ENCODE measurements around the gene RNU7-1. TPM values are rescaled to one million over a fixed set of nuclear protein-coding genes. Genes with fewer than 3 reads are reported as not detected.

Gene RNU7-1
- total RNA-seq, 1 donor from 2014 or later = not detected

GRCh38 chr12:6960593-6961277 lies 17.1 kb downstream of the RNU7-1 start:
- DNase-seq (ENCODE audit: low spot score) (peak; percentile 59), ATAC-seq (peak; percentile 23)
- intact Hi-C loops (cut with DNase I) = loop anchor here (10.0 kb wide), 1 partner anchor 154 kb away; no protein-coding TSS in a partner anchor

DNA sequence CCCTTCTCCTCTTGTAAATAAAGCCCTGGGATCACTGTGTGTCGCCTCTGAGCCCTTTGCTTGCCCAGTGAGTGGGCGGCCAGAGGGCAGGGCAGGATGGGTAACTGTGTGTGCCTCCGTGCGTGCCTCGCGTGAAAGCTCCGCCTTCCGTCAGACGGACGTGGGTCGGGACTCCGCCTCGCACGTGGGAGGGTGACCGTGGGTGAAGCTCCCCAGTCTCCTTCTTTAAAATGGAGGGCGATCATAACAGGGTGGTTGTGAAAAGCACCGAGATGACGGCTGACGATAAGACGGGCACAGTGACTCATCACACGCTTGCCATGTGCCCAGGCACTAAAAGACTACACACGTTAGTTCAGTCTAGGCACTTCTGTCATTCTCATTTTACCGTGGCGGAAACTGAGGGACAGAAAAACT lies 17.7 kb downstream of the RNU7-1 start:
- intact Hi-C loops (cut with DNase I) = loop anchor here (10.0 kb wide), 1 partner anchor 154 kb away; no protein-coding TSS in a partner anchor
- DNase-seq (ENCODE audit: low spot score) (peak; percentile 84), ATAC-seq (peak; percentile 56)

GRCh38 chr12:6961695-6962284 lies 18.2 kb downstream of the RNU7-1 start:
- ATAC-seq (peak; percentile 57), DNase-seq (ENCODE audit: low spot score) (peak; percentile 74)
- intact Hi-C loops (cut with DNase I) = loop anchor here (10.0 kb wide), 1 partner anchor 153 kb away; no protein-coding TSS in a partner anchor

DNA sequence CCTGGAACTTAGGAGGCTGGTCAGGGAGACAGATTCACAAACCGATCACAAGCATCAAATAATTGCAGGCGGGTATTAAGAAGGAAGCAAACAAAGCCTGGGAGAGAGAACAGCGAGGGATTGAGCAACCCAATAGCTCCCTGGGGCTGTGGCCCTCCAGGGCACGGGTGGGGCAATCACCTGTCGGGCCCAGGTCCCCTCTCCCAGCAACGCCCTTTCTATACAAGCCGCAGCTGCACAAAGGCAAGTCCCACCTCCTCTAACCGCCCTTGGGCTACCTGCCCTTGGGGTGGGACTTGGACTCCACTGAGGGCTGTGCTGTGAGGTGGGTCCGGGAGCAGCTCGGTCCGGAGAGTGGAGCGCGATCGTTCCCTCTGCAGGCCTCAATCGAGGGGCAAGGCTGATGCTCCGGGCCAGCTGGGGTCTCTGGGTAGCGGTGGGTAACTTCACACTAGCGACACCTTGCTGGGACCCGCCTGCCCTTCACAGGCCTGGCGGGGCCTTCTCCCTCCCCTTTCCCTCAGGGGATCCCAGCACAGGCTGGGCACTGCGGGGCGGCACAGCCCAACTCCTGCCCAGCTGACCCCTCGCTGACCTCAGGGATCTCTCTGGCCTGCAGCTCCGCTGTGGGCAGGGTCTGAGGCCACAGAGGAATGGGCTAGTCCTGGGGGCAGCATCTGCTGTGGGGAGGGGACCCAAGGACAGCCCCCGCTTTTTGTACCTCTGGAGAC lies 18.8 kb downstream of the RNU7-1 start:
- intact Hi-C loops (cut with DNase I) = loop anchor here (10.0 kb wide), 1 partner anchor 152 kb away; no protein-coding TSS in a partner anchor
- ATAC-seq (peak; percentile 1), DNase-seq (ENCODE audit: low spot score) (peak; percentile 59)

DNA sequence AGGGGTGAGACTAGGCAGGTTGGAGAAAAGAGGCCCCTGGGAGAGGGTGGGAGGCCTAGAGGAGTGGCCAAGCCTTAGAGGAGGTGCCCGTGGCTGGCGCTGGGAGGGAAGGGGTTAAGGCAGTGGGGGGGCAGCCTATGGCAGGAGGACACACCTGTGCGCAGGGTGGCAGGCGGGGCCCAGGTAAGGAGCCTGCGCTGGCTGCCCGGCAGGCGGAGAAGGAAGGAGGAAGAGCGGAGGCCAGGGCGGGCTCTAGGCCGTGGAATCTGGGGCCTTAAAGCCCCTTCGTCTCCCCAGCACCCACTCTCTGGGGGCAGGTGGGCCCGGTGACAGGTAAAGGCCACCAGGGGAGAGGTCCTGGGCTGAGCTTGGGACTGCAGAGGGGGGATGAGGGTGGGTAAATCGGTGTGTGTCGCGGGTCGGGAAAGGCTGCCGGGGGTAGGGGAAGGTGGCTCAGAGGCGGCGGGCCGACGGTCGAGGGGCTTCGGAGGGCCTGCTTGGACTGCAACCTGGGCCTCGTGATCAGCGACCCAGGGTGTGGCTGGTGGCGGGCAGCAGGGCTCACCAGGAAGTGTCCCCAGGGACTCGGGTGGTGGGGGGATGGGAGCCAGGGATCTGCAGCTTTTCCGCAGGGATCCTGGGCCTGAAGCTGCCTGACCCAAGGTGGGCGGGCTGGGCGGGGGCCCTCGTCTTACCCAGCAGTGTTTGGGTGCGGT lies 19.6 kb downstream of the RNU7-1 start:
- intact Hi-C loops (cut with DNase I) = loop anchor here (10.0 kb wide), 1 partner anchor 152 kb away; no protein-coding TSS in a partner anchor
- ATAC-seq (no peak), DNase-seq (ENCODE audit: low spot score) (peak; percentile 68)

DNA sequence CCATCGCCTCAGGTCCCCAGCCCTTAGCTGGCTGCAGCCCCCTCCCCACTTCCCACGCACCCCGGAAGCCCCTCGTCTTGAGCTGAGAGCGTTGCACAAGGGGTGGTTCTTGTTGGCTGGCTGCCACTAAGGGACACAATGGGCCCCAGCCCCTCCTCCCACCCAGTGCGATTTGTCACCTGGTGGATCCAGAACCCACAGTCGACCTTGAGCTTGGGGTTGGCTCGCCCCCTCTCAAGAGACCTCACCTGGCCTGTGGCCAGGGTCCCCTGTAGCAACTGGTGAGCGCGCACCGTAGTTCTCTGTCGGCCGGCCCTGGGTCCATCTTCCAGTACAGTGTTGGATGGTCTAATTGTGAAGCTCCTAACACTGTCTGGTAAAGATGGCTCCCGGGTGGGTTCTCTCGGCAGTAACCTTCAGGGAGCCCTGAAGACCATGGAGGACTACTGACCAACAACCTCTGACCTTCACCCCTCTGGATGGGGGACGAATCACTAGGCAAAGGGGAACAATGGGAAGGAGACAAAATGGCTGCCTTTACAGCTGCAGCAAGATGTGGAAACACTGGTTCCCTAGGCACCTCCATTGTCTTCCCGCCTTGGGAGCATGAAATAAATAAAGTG lies 20.3 kb downstream of the RNU7-1 start:
- intact Hi-C loops (cut with DNase I) = loop anchor here (10.0 kb wide), 1 partner anchor 151 kb away; no protein-coding TSS in a partner anchor
- DNase-seq (ENCODE audit: low spot score) = no peak
- ATAC-seq = no peak

- intact Hi-C loops (cut with DNase I) = loop anchor here (10.0 kb wide), 1 partner anchor 150 kb away; no protein-coding TSS in a partner anchor
- no peak for ATAC-seq
- DNase-seq (ENCODE audit: low spot score) = no peak
These were observed 21.0 kb downstream of the RNU7-1 start for GRCh38 chr12:6964605-6965025.

- DNase-seq (ENCODE audit: low spot score) = peak; percentile 93
- peak; percentile 80 for ATAC-seq
- intact Hi-C loops (cut with DNase I) = loop anchor here (10.0 kb wide), 1 partner anchor 150 kb away; no protein-coding TSS in a partner anchor
These were observed 21.5 kb downstream of the RNU7-1 start for GRCh38 chr12:6965026-6965661.

GRCh38 chr12:6965714-6966113 lies 22.1 kb downstream of the RNU7-1 start:
- no peak for ATAC-seq
- intact Hi-C loops (cut with DNase I) = loop anchor here (10.0 kb wide), 1 partner anchor 149 kb away; no protein-coding TSS in a partner anchor

GRCh38 chr12:6966351-6966750 lies 22.7 kb downstream of the RNU7-1 start:
- no peak for DNase-seq (ENCODE audit: low spot score)
- no peak for ATAC-seq
- intact Hi-C loops (cut with DNase I) = loop anchor here (10.0 kb wide), 1 partner anchor 148 kb away; no protein-coding TSS in a partner anchor

More at GRCh38 chr12:6965714-6966113, 22.1 kb downstream of the RNU7-1 start:
- no peak for DNase-seq (ENCODE audit: low spot score)

DNA sequence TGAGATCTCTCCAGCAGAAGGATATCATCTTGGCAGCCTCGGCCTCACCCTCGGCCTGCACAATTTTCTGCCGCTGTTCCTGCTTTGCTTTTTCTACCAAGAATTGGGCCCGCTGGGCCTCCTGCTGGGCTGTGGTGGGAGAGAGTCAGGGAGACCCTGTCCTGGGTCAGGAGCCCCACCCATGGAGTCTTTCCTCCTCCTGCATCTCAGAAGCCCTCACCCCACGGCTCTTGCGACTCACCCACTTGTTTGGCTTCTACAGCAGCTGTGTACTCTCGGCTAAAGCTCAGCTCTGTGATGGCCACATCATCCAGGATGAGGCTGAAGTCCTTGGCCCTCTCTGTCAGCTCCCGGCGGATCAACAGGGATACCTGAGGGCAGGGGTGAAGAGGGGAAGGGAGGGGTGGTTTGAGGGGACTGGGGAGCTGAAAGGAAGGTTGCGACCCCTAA lies 24.1 kb downstream of the RNU7-1 start:
- intact Hi-C loops (cut with DNase I) = loop anchor here (10.0 kb wide), 1 partner anchor 147 kb away; no protein-coding TSS in a partner anchor
- DNase-seq (ENCODE audit: low spot score) (no peak), ATAC-seq (no peak)

DNA sequence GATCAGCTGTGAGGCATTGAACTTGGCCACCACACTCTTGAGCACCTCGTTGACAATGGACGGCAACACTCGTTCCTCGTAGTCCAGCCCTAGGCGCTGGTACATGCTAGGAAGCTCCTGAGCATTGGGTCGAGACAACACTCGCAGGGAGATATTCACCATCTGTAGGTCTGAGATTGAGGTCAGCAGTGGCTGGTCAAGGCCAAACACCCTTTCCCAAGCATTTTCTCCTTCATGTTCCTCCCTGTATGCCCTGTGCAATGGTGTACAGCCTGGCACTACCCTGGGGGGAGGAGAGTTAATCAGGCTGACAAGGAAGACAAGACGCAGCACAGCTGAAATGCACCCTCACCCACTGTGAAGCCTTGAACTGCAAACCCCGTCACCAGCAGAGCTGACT lies 24.8 kb downstream of the RNU7-1 start:
- intact Hi-C loops (cut with DNase I) = loop anchor here (10.0 kb wide), 1 partner anchor 146 kb away; no protein-coding TSS in a partner anchor
- DNase-seq (ENCODE audit: low spot score) (no peak), ATAC-seq (no peak)

- DNase-seq (ENCODE audit: low spot score) = no peak
- ATAC-seq = peak; percentile 17
- intact Hi-C loops (cut with DNase I) = no loop called here
These were observed 26.5 kb downstream of the RNU7-1 start for GRCh38 chr12:6970096-6970527.

- DNase-seq (ENCODE audit: low spot score) = no peak
- intact Hi-C loops (cut with DNase I) = no loop called here
These were observed 30.6 kb downstream of the RNU7-1 start for GRCh38 chr12:6974180-6974579.

GRCh38 chr12:6975297-6976032 lies 31.8 kb downstream of the RNU7-1 start:
- DNase-seq (ENCODE audit: low spot score) = no peak
- intact Hi-C loops (cut with DNase I) = no loop called here

More at GRCh38 chr12:6974180-6974579, 30.6 kb downstream of the RNU7-1 start:
- no peak for ATAC-seq

DNA sequence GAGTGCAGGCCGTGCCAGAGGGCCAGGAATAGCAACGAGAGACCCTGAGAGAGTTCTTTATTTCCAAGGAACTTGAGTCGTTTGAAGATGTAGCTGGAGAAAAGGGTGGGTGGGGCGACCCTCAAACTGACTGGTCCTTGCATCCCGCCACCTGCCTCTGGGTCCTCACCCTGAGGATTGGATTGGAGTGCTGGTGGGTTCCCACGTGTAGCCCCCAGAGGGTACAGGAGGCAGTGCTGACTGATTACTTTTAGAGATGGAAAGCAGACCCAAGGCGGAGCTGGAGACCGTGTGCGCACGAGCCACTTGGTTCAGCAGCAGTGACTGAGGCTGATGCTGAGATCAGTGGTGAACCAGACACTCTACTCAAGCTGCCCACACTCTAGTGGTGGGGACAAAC lies 34.0 kb downstream of the RNU7-1 start:
- DNase-seq (ENCODE audit: low spot score) (no peak), ATAC-seq (no peak)

More at GRCh38 chr12:6975297-6976032, 31.8 kb downstream of the RNU7-1 start:
- ATAC-seq = no peak

DNA sequence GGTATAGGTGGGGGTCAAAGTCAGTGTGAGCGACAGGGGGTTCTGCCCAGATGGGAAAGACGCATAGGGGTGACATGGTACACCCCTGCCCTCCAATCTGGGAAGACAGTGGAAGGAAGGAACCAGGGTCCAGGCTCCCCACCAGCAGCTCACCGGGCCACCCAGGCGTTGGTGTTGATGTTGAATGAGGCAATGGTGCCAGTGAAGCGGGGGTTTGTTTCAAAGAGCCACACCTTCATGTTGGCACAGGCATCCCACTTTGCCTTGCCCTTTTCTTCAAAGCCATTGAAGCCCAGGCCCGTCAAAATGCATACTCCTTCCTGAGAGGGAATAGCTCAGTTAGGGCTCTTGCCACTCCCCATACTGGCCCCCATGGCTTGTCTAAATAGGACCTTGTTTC lies 34.6 kb downstream of the RNU7-1 start:
- intact Hi-C loops (cut with DNase I) = no loop called here
- ATAC-seq = no peak
- DNase-seq (ENCODE audit: low spot score) = no peak

More for the DNA sequence above, 34.0 kb downstream of the RNU7-1 start:
- intact Hi-C loops (cut with DNase I) = no loop called here
